ENCODE measurements around the gene RPL23.

DNA sequence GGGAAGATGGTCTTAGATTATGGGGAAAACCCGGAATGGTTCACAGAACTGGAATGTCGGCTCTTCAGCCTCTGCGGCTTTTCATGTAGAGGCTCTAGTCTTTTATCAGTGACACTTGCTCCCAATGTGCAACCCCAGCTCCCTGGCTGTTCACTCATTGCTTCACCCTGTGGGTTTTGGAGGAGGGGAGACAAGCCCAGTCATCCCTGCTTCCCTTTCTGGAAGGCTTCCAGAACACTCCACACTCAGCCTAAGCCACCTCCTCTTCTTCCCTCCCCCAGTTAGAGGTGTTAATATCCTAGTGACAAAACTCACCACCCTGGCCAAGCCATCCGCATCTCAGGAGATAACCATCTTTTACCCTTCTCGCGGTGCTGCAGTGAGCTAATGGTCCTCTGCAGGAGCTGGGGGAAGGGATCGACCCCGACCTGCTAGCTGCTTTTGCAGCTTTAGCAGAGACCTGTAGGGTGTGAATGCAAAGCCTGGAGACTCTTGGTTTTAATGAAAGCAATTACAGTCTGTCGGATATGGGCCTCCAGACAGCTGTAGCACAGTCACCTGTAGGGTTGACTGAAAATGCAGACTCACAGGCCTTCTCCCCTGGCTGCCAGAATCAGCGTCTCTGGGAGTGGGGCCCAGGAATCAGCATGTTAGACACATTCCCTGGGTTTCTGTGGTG is 47.6 kb upstream of the RPL23 start:
- TF ChIP-seq CTCF (IDR thresholded peaks at IDR 0.05) (no peak), POLR2A (IDR thresholded peaks at IDR 0.05) (no peak)

Data from esophagus squamous epithelium (tissue), 4 donors.